HepG2 (cell line): ENCODE measurements around the gene TPCN2. TPM values are rescaled to one million over a fixed set of nuclear protein-coding genes. Genes with fewer than 3 reads are reported as not detected.

Experiments
- ATAC-seq: fragments of 200-7000 bp; cut with Tn5 transposase; 3 replicates; pipeline ENCODE4 v1.9.1; 2020; ENCODE audit warnings: mild to moderate bottlenecking, moderate library complexity
- BruUV-seq: library from RNA; stranded (reverse); fragments of 400-500 nt; replicated peaks from 2 replicates; lab custom pipeline; 2021; lab: Mats Ljungman, UMichigan
- CTCF ChIA-PET: fragments of 300-600 bp; formaldehyde crosslinking; extraction: SDS; loops from one replicate; lab custom pipeline; 2021; ENCODE audit warnings: low total read pairs, inconsistent platforms, low intra/inter-chr PET ratio; lab: Yijun Ruan, JAX
- POLR2A ChIA-PET: fragments of 350-600 bp; sonication (Branson Sonifier 250); formaldehyde crosslinking; loops from one replicate; lab custom pipeline; 2020; ENCODE audit warnings: antibody characterized with exemption, inconsistent platforms; lab: Yijun Ruan, JAX
- DNase-seq: peaks from one replicate; pipeline ENCODE4 v3.0.0-alpha.2; 2015; ENCODE audit warnings: low spot score
- FAIRE-seq: peaks from 3 replicates; lab custom pipeline; 2011; peaks lifted over from hg19 to GRCh38; lab: Jason Lieb, UNC
- H2AFZ ChIP-seq: one replicate; pipeline ENCODE4 v1.6.1; 2011; ENCODE audit warnings: low read length, inconsistent platforms
- H3K27ac ChIP-seq: fragments of 300-600 bp; 3 replicates; pipeline ENCODE4 v1.8.0; 2011; ENCODE audit warnings: mixed run types, mild to moderate bottlenecking, mixed read lengths, low read length, inconsistent platforms; ENCODE audit not compliant: insufficient read depth; ENCODE audit errors: extremely low read length
- H3K27me3 ChIP-seq, 2 experiments: fragments of 200-600 bp in 1 of 2; 2 replicates in 1 of 2; 3 replicates in 1 of 2; pipeline versions ENCODE4 v1.6.0 to v1.8.0; 2011; ENCODE audit warnings: low read length in 2 of 2, mild to moderate bottlenecking in 2 of 2, moderate library complexity in 2 of 2, inconsistent platforms in 1 of 2; ENCODE audit not compliant: insufficient read depth in 2 of 2, control insufficient read depth in 1 of 2
- H3K36me3 ChIP-seq, 2 experiments: fragments of 200-600 bp in 1 of 2; replicated peaks in 1 of 2; 2 replicates in 1 of 2; 3 replicates in 1 of 2; pipeline versions ENCODE4 v1.5.1 to v1.8.0; 2011; ENCODE audit warnings: low read length in 2 of 2, inconsistent platforms in 1 of 2; ENCODE audit not compliant: insufficient read depth in 2 of 2, control insufficient read depth in 1 of 2
- H3K4me1 ChIP-seq: 2 replicates; pipeline ENCODE4 v1.5.1; 2012; ENCODE audit warnings: low read length, inconsistent platforms; ENCODE audit not compliant: insufficient read depth
- H3K4me2 ChIP-seq: 2 replicates; pipeline ENCODE4 v1.6.0; 2011; ENCODE audit warnings: low read depth, low read length, inconsistent platforms
- H3K4me3 ChIP-seq, 3 experiments: fragments of 200-600 bp in 1 of 3; sonication (generic), shearing (Covaris generic) in 1 of 3; replicated peaks in 1 of 3; 2 replicates each; pipeline ENCODE4 v1.5.1; 2011 to 2016; ENCODE audit warnings: low read length in 3 of 3, inconsistent platforms in 2 of 3, low read depth in 2 of 3, mild to moderate bottlenecking in 2 of 3, control low read depth in 1 of 3, mixed read lengths in 1 of 3; ENCODE audit not compliant: insufficient read depth in 1 of 3
- H3K79me2 ChIP-seq: one replicate; pipeline ENCODE4 v1.6.1; 2011; ENCODE audit warnings: low read length, inconsistent platforms; ENCODE audit not compliant: insufficient read depth
- H3K9ac ChIP-seq: 2 replicates; pipeline ENCODE4 v1.6.0; 2011; ENCODE audit warnings: mild to moderate bottlenecking, low read depth, low read length, inconsistent platforms; ENCODE audit not compliant: insufficient read depth
- H3K9me3 ChIP-seq: 2 replicates; pipeline ENCODE4 v1.5.1; 2012; ENCODE audit warnings: mild to moderate bottlenecking, low read length
- H4K20me1 ChIP-seq: 2 replicates; pipeline ENCODE4 v1.6.0; 2011; ENCODE audit warnings: inconsistent platforms, mild to moderate bottlenecking, low read length, moderate library complexity; ENCODE audit not compliant: insufficient read depth
- BHLHE40 ChIP-seq: IDR thresholded peaks from 2 replicates; pipeline ENCODE4 v1.6.1; 2011; ENCODE audit warnings: low read length, improper control_type of control experiment
- JUNB ChIP-seq: sonication (generic); formaldehyde crosslinking; IDR thresholded peaks from 2 replicates; pipeline ENCODE4 v1.8.0; 2022; ENCODE audit warnings: missing genetic modification reagents, mild to moderate bottlenecking, borderline replicate concordance
- KDM5A ChIP-seq: fragments of 200-600 bp; sonication (generic); IDR thresholded peaks from 2 replicates; pipeline ENCODE4 v1.7.0; 2018; ENCODE audit warnings: antibody characterized with exemption, mild to moderate bottlenecking, low read length, borderline replicate concordance
- LCORL ChIP-seq, 2 experiments: fragments of 450-650 bp in 1 of 2; sonication (generic) in 1 of 2; formaldehyde crosslinking in 1 of 2; IDR thresholded peaks; 2 replicates each; pipeline versions ENCODE4 v1.5.0 to v1.6.1; 2017 to 2020; ENCODE audit warnings: antibody characterized with exemption in 1 of 2, missing genetic modification reagents in 1 of 2
- in situ Hi-C: cut with HindIII; loops from 2 replicates; pipeline ENCODE4 v1.10.0; 2017; ENCODE audit warnings: low pct_unique_long_range_greater_than_20kb; ENCODE audit not compliant: extremely low pct_ligation_motif_present
- intact Hi-C: fragments of 100-400 bp; cut with micrococcal nuclease; formaldehyde crosslinking; loops from one replicate; pipeline ENCODE4 v1.10.0; 2022; ENCODE audit not compliant: unreplicated experiment
- polyA plus RNA-seq, 8 experiments: library from polyadenylated mRNA; depleted of rRNA in 3 of 8; stranded (reverse) in 7 of 8; unstranded in 1 of 8; fragments of >200 nt; fragmentation: Illumina TruSeq in 4 of 8; extraction: Trizol in 4 of 8; gene quantifications; 2 replicates each; pipeline versions ENCODE4 v1.2.1 to v1.2.3, GENCODE V29; 2011 to 2016; ENCODE audit warnings: low read depth in 4 of 8, missing spikeins in 1 of 8, mixed read lengths in 1 of 8; ENCODE audit not compliant: insufficient read depth in 1 of 8
- total RNA-seq, 5 experiments: library from RNA; depleted of rRNA; stranded (reverse); fragments of >200 nt; fragmentation: Illumina TruSeq; extraction: Trizol; gene quantifications; 2 replicates each; pipeline ENCODE4 v1.2.3, GENCODE V29; 2016; ENCODE audit warnings: low read depth in 1 of 5
- TF ChIP-seq, protein P1 (sequence below): sonication (generic); formaldehyde crosslinking; IDR thresholded peaks from one replicate; pipeline ENCODE4 v1.5.1; 2020; ENCODE audit warnings: mild to moderate bottlenecking, missing genetic modification reagents; ENCODE audit errors: not compliant biosample characterization
- TF ChIP-seq, protein P2 (sequence below): sonication (generic); formaldehyde crosslinking; IDR thresholded peaks from 2 replicates; pipeline ENCODE4 v1.5.0; 2020; ENCODE audit warnings: missing genetic modification reagents
- TF ChIP-seq, protein P3 (sequence below): sonication (generic); formaldehyde crosslinking; IDR thresholded peaks from 2 replicates; pipeline ENCODE4 v1.4.0; 2020; ENCODE audit warnings: mild to moderate bottlenecking, missing genetic modification reagents
- TF ChIP-seq, protein P4 (sequence below): fragments of 450-650 bp; IDR thresholded peaks from 2 replicates; pipeline ENCODE4 v1.6.1; 2016

The TPCN2 gene
- total and polyA plus RNA-seq, 2 of the 13 experiments (the other 11 are each of a cell fraction or from before 2014, with no cell fraction given), result 5.6 to 5.9 TPM

DNA sequence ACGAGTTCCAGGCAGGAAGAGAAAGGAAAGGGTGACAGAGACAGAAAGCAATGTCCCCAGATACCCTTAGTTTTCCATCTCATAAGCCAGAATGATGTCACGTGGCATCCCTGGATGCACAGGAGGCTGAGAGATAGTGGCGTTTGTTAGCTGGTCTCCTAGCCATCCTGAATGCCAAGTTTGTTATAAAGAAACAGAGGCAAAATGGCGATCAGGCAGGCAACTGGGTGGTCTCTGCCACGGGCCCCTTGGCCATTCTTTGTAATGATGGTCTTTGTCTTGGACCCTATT lies 112.3 kb downstream of the TPCN2 start (continued):
- TF ChIP-seq, protein P1, sequence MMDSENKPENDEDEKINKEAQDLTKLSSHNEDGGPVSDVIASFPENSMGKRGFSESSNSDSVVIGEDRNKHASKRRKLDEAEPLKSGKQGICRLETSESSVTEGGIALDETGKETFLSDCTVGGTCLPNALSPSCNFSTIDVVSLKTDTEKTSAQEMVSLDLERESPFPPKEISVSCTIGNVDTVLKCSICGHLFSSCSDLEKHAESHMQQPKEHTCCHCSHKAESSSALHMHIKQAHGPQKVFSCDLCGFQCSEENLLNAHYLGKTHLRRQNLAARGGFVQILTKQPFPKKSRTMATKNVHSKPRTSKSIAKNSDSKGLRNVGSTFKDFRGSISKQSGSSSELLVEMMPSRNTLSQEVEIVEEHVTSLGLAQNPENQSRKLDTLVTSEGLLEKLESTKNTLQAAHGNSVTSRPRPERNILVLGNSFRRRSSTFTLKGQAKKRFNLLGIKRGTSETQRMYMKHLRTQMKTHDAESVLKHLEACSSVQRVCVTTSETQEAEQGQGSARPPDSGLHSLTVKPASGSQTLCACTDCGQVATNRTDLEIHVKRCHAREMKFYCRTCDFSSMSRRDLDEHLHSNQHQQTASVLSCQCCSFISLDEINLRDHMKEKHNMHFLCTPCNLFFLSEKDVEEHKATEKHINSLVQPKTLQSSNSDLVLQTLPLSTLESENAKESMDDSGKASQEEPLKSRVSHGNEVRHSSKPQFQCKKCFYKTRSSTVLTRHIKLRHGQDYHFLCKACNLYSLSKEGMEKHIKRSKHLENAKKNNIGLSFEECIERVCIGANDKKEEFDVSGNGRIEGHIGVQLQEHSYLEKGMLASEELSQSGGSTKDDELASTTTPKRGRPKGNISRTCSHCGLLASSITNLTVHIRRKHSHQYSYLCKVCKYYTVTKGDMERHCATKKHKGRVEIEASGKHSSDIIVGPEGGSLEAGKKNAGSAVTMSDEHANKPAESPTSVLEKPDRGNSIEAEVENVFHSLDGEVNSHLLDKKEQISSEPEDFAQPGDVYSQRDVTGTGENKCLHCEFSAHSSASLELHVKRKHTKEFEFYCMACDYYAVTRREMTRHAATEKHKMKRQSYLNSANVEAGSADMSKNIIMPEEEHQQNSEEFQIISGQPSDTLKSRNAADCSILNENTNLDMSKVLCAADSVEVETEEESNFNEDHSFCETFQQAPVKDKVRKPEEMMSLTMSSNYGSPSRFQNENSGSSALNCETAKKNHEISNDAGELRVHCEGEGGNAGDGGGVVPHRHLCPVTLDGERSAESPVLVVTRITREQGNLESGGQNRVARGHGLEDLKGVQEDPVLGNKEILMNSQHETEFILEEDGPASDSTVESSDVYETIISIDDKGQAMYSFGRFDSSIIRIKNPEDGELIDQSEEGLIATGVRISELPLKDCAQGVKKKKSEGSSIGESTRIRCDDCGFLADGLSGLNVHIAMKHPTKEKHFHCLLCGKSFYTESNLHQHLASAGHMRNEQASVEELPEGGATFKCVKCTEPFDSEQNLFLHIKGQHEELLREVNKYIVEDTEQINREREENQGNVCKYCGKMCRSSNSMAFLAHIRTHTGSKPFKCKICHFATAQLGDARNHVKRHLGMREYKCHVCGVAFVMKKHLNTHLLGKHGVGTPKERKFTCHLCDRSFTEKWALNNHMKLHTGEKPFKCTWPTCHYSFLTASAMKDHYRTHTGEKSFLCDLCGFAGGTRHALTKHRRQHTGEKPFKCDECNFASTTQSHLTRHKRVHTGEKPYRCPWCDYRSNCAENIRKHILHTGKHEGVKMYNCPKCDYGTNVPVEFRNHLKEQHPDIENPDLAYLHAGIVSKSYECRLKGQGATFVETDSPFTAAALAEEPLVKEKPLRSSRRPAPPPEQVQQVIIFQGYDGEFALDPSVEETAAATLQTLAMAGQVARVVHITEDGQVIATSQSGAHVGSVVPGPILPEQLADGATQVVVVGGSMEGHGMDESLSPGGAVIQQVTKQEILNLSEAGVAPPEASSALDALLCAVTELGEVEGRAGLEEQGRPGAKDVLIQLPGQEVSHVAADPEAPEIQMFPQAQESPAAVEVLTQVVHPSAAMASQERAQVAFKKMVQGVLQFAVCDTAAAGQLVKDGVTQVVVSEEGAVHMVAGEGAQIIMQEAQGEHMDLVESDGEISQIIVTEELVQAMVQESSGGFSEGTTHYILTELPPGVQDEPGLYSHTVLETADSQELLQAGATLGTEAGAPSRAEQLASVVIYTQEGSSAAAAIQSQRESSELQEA (CRISPR knock-in tag), result no peak
- TF ChIP-seq BHLHE40 (no peak), JUNB (CRISPR knock-in tag) (no peak)

DNA sequence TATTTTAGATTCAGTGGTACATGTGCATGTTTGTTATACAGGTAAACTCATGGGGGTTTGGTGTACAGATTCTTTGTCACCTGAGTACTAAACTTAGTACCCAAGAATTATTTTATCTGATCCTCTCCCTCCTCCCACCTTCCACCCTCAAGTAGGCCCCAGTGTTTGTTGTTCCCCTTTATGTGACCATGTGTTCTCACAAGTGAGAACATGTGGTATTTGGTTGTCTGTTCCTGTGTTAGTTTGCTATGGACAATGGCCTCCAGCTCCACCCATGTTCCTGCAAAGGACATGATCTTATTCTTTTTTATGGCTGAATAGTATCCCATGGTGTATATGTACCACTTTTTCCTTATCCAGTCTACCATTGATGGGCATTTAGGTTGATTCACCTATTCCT lies 113.8 kb downstream of the TPCN2 start:
- H3K9ac ChIP-seq, result no peak overlapping the region
- FAIRE-seq, result no peak
- BruUV-seq, result no TSS peak
- H4K20me1 ChIP-seq, result no peaks in the 10 kb centered on the region
- TF ChIP-seq LCORL (IDR thresholded peaks at IDR 0.05) (no peak), LCORL (CRISPR knock-in tag; IDR thresholded peaks at IDR 0.05) (no peak), KDM5A (no peak)
- TF ChIP-seq, protein P2, sequence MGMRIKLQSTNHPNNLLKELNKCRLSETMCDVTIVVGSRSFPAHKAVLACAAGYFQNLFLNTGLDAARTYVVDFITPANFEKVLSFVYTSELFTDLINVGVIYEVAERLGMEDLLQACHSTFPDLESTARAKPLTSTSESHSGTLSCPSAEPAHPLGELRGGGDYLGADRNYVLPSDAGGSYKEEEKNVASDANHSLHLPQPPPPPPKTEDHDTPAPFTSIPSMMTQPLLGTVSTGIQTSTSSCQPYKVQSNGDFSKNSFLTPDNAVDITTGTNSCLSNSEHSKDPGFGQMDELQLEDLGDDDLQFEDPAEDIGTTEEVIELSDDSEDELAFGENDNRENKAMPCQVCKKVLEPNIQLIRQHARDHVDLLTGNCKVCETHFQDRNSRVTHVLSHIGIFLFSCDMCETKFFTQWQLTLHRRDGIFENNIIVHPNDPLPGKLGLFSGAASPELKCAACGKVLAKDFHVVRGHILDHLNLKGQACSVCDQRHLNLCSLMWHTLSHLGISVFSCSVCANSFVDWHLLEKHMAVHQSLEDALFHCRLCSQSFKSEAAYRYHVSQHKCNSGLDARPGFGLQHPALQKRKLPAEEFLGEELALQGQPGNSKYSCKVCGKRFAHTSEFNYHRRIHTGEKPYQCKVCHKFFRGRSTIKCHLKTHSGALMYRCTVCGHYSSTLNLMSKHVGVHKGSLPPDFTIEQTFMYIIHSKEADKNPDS (CRISPR knock-in tag), result no peak
- TF ChIP-seq, protein P3, sequence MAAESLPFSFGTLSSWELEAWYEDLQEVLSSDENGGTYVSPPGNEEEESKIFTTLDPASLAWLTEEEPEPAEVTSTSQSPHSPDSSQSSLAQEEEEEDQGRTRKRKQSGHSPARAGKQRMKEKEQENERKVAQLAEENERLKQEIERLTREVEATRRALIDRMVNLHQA, result no peak
- TF ChIP-seq, protein P4, sequence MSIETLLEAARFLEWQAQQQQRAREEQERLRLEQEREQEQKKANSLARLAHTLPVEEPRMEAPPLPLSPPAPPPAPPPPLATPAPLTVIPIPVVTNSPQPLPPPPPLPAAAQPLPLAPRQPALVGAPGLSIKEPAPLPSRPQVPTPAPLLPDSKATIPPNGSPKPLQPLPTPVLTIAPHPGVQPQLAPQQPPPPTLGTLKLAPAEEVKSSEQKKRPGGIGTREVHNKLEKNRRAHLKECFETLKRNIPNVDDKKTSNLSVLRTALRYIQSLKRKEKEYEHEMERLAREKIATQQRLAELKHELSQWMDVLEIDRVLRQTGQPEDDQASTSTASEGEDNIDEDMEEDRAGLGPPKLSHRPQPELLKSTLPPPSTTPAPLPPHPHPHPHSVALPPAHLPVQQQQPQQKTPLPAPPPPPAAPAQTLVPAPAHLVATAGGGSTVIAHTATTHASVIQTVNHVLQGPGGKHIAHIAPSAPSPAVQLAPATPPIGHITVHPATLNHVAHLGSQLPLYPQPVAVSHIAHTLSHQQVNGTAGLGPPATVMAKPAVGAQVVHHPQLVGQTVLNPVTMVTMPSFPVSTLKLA, result peak; percentile 97
- H3K79me2 ChIP-seq, result no peaks in the 10 kb centered on the region
- H2AFZ ChIP-seq, result no peak overlapping the region
- ChIA-PET CTCF (no interaction called here), POLR2A (no interaction called here)
- ATAC-seq, result no peak
- peaks cover 15% of the 10 kb centered on the region for H3K4me1 ChIP-seq
- intact Hi-C loops (no loop called here), in situ Hi-C loops (no loop called here)
- DNase-seq, result no peak
- H3K4me3 ChIP-seq, result no peak overlapping the region
- peaks cover 0 to 5% of the 10 kb centered on the region in 2 experiments; a peak in 1 of 5 replicates for H3K27me3 ChIP-seq
- H3K27ac ChIP-seq, result no peak overlapping the region
- H3K36me3 ChIP-seq, result no peaks in the 10 kb centered on the region
- no peak overlapping the region for H3K4me2 ChIP-seq
- no peaks in the 10 kb centered on the region for H3K9me3 ChIP-seq
